GM21390 (cell line): ENCODE results near the gene TAS2R20.

Experiments
- ATAC-seq: cut with Tn5 transposase; IDR thresholded peaks from one replicate; pipeline ENCODE4 v1.9.1; 2021; ENCODE audit not compliant: unreplicated experiment

The TAS2R20 gene

GRCh38 chr12:10960211-10960610 is 37.9 kb downstream of the TAS2R20 start:
- no peak for ATAC-seq

GRCh38 chr12:10959804-10960203 is 38.3 kb downstream of the TAS2R20 start:
- ATAC-seq = no peak

- ATAC-seq = no peak
These were observed 40.4 kb downstream of the TAS2R20 start for GRCh38 chr12:10957741-10958140.

GRCh38 chr12:10956085-10956484 is 42.0 kb downstream of the TAS2R20 start:
- no peak for ATAC-seq

GRCh38 chr12:10952645-10953044 is 45.5 kb downstream of the TAS2R20 start:
- ATAC-seq = no peak
